PC-3 (cell line): Measurements from ENCODE around the gene DLX5. TPM values are rescaled to one million over a fixed set of nuclear protein-coding genes. Genes with fewer than 3 reads are reported as not detected.

ENCODE experiments used
- ATAC-seq: fragments of 200-7000 bp; cut with Tn5 transposase; 2 replicates; pipeline ENCODE4 v1.9.1; 2020; ENCODE audit warnings: mild to moderate bottlenecking, moderate library complexity
- BruUV-seq: library from RNA; stranded (reverse); fragments of 400-500 nt; replicated peaks from 2 replicates; lab custom pipeline; 2021; lab: Mats Ljungman, UMichigan
- CTCF ChIA-PET: fragments of 300-600 bp; sonication (Branson Sonifier 250); formaldehyde crosslinking; loops from one replicate; lab custom pipeline; 2022; ENCODE audit warnings: antibody characterized with exemption; lab: Charles Lee
- POLR2A ChIA-PET: fragments of 300-600 bp; sonication (Branson Sonifier 250); formaldehyde crosslinking; loops from one replicate; lab custom pipeline; 2022; ENCODE audit warnings: antibody characterized with exemption; ENCODE audit not compliant: unreplicated experiment; lab: Charles Lee
- DNase-seq: peaks from one replicate; pipeline ENCODE4 v3.0.0-alpha.2; 2015
- H2AFZ ChIP-seq: fragments of 300-600 bp; sonication (generic); 2 replicates; pipeline ENCODE4 v1.6.0; 2016; ENCODE audit warnings: antibody characterized with exemption, low read length
- H3F3A ChIP-seq: fragments of 300-600 bp; sonication (generic); one replicate; pipeline ENCODE4 v1.6.0; 2017; ENCODE audit warnings: antibody characterized with exemption, low read length, control low read depth, mild to moderate bottlenecking; ENCODE audit not compliant: unreplicated experiment
- H3K27ac ChIP-seq: fragments of 300-600 bp; sonication (generic); 2 replicates; pipeline ENCODE4 v1.5.1; 2016; ENCODE audit warnings: mild to moderate bottlenecking, low read length
- H3K27me3 ChIP-seq: fragments of 300-600 bp; sonication (generic); 2 replicates; pipeline ENCODE4 v1.6.1; 2016; ENCODE audit warnings: low read length, mixed read lengths
- H3K36me3 ChIP-seq: fragments of 300-600 bp; sonication (generic); 2 replicates; pipeline ENCODE4 v1.6.1; 2016; ENCODE audit warnings: low read depth, mixed run types, low read length, mixed read lengths
- H3K4me1 ChIP-seq: fragments of 300-600 bp; sonication (generic); 2 replicates; pipeline ENCODE4 v1.5.1; 2016; ENCODE audit warnings: low read length; ENCODE audit not compliant: insufficient read depth
- H3K4me2 ChIP-seq: fragments of 300-600 bp; sonication (generic); 2 replicates; pipeline ENCODE4 v1.6.0; 2016; ENCODE audit warnings: low read length
- H3K4me3 ChIP-seq: fragments of 300-600 bp; sonication (generic); 2 replicates; pipeline ENCODE4 v1.5.1; 2016; ENCODE audit warnings: mild to moderate bottlenecking, low read length, mixed read lengths
- H3K79me2 ChIP-seq: fragments of 300-600 bp; sonication (generic); 2 replicates; pipeline ENCODE4 v1.6.1; 2017; ENCODE audit warnings: low read length, mixed read lengths
- H3K9ac ChIP-seq: fragments of 300-600 bp; sonication (generic); 2 replicates; pipeline ENCODE4 v1.6.0; 2016; ENCODE audit warnings: mild to moderate bottlenecking, low read length
- H3K9me2 ChIP-seq: fragments of 300-600 bp; sonication (generic); replicated peaks from 2 replicates; pipeline ENCODE4 v1.6.1; 2016; ENCODE audit warnings: mixed run types, low read length, mixed read lengths
- H3K9me3 ChIP-seq: fragments of 300-600 bp; sonication (generic); 2 replicates; pipeline ENCODE4 v1.6.1; 2016; ENCODE audit warnings: low read length, mixed read lengths
- H4K20me1 ChIP-seq: fragments of 300-600 bp; sonication (generic); 2 replicates; pipeline ENCODE4 v1.6.1; 2016; ENCODE audit warnings: low read length, mixed read lengths
- EZH2 ChIP-seq: fragments of 300-600 bp; sonication (generic); IDR thresholded peaks from one replicate; pipeline ENCODE4 v1.6.1; 2017; ENCODE audit warnings: antibody characterized with exemption, mild to moderate bottlenecking, low read length; ENCODE audit not compliant: unreplicated experiment
- EZH2phosphoT487 ChIP-seq: fragments of 300-600 bp; sonication (generic); IDR thresholded peaks from 2 replicates; pipeline ENCODE4 v1.6.1; 2018; ENCODE audit warnings: mild to moderate bottlenecking, antibody characterized with exemption, low read length, borderline replicate concordance
- intact Hi-C: fragments of 100-400 bp; cut with micrococcal nuclease; formaldehyde crosslinking; loops from 2 replicates; pipeline ENCODE4 v1.9.0; 2023
- total RNA-seq: library from RNA; depleted of rRNA; stranded (reverse); fragments of >200 nt; gene quantifications from 2 replicates; pipeline ENCODE4 v1.2.3, GENCODE V29; 2014
- TF ChIP-seq, protein P1 (sequence below): fragments of 300-600 bp; sonication (generic); conservative IDR thresholded peaks from 2 replicates; pipeline ENCODE4 v1.5.1; 2017; ENCODE audit warnings: antibody characterized with exemption, low read depth, mild to moderate bottlenecking, low read length

DLX5 gene
- total RNA-seq, 1 experiment from 2014 or later = 0.15 TPM

DNA sequence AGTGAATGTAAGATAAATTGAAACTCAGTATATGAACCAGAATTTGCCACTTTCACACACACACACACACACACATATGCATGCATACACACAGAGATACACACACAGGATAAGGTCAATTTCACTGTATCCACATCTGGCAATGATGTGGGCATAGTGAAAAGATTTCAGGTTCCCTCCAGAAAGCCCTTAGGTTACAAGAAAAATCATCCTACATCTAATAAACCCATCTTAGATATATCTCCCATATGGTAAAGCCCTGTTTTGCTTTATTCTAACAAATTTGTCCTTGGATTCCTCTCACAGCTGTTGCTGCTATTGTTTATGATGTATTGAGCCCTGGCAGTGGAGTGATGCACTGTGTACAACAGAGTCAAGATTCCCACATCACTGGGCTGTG is 47.2 kb downstream of the DLX5 start:
- intact Hi-C loops = no loop called here
- no peaks in the 10 kb centered on the region for H3K79me2 ChIP-seq
- ChIA-PET CTCF (no interaction called here), POLR2A (no interaction called here)
- no TSS peak for BruUV-seq
- ATAC-seq (no peak), DNase-seq (no peak)
- no peak overlapping the region for H3K4me3 ChIP-seq
- peaks cover 1% of the 10 kb centered on the region; the same call in 1 of the 2 replicates for H3K4me1 ChIP-seq
- H3K27ac ChIP-seq = no peak overlapping the region
- no peaks in the 10 kb centered on the region for H3F3A ChIP-seq
- no peak overlapping the region for H2AFZ ChIP-seq
- no peaks in the 10 kb centered on the region for H3K27me3 ChIP-seq
- no peaks in the 10 kb centered on the region for H4K20me1 ChIP-seq
- H3K9me2 ChIP-seq = no peaks in the 10 kb centered on the region
- H3K4me2 ChIP-seq = no peak overlapping the region
- TF ChIP-seq, protein P1, sequence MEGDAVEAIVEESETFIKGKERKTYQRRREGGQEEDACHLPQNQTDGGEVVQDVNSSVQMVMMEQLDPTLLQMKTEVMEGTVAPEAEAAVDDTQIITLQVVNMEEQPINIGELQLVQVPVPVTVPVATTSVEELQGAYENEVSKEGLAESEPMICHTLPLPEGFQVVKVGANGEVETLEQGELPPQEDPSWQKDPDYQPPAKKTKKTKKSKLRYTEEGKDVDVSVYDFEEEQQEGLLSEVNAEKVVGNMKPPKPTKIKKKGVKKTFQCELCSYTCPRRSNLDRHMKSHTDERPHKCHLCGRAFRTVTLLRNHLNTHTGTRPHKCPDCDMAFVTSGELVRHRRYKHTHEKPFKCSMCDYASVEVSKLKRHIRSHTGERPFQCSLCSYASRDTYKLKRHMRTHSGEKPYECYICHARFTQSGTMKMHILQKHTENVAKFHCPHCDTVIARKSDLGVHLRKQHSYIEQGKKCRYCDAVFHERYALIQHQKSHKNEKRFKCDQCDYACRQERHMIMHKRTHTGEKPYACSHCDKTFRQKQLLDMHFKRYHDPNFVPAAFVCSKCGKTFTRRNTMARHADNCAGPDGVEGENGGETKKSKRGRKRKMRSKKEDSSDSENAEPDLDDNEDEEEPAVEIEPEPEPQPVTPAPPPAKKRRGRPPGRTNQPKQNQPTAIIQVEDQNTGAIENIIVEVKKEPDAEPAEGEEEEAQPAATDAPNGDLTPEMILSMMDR = no peak
- TF ChIP-seq EZH2 (no peak), EZH2phosphoT487 (no peak)
- no peaks in the 10 kb centered on the region for H3K9me3 ChIP-seq
- H3K36me3 ChIP-seq = no peaks in the 10 kb centered on the region
- no peak overlapping the region for H3K9ac ChIP-seq

DNA sequence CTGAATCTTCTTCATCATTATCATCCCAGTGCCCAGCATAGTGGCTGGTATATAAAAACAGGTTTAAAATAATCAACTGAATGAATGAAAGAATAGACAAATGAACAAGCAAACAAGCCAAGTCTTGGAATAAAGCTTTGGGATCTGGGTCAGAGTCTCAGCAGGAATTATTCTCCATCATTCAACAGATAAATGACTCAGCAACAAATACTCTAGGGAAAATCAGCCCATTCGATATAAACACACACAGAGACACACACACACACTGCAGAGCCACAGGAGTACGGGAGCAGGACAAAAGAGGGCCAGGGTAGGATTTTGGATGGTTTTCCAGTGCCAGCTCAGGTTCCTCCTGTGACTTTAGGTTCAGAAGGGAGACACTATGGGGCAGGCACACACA is 48.5 kb downstream of the DLX5 start:
- POLR2A ChIA-PET = no interaction called here
- Histone ChIP-seq H3K9me3 (no peaks in the 10 kb centered on the region), H3F3A (no peaks in the 10 kb centered on the region), H3K9me2 (no peaks in the 10 kb centered on the region), H3K4me2 (no peak overlapping the region), H3K27me3 (no peaks in the 10 kb centered on the region), H3K27ac (no peak overlapping the region), H3K4me1 (no peaks in the 10 kb centered on the region), H3K9ac (no peak overlapping the region), H4K20me1 (no peaks in the 10 kb centered on the region), H3K79me2 (no peaks in the 10 kb centered on the region), H3K36me3 (no peaks in the 10 kb centered on the region), H2AFZ (no peak overlapping the region), H3K4me3 (no peak overlapping the region)
- DNase-seq (no peak), ATAC-seq (no peak)
- intact Hi-C loops = no loop called here
- TF ChIP-seq, protein P1 = no peak
- no peak for TF ChIP-seq EZH2
- CTCF ChIA-PET = no interaction called here
- no TSS peak for BruUV-seq

DNA sequence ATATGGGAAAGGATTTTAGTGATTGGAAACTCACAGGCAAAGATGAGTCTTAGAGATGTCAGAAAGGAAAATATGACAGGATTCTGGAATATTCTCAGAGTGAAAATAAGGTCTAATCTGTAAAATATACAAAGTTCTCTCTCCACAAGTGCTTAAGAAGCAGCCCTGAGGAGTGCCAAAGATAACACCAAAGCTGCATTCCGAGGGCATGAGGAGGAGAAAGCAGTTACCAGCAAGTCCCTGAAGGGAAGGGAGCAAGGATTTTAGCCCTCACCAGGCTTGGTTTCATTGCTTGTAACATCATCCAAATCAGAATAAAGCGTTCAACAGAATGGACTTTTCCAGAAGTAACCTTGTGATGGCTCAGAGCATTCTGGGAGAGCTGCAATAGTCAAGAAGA is 50.6 kb downstream of the DLX5 start:
- no peaks in the 10 kb centered on the region for H3K9me3 ChIP-seq
- no peak overlapping the region for H2AFZ ChIP-seq
- CTCF ChIA-PET = no interaction called here
- POLR2A ChIA-PET = no interaction called here
- no peak for DNase-seq
- H3K4me3 ChIP-seq = no peak overlapping the region
- no peaks in the 10 kb centered on the region for H3K79me2 ChIP-seq
- no peaks in the 10 kb centered on the region for H3K36me3 ChIP-seq
- no peaks in the 10 kb centered on the region for H3K27me3 ChIP-seq
- intact Hi-C loops = no loop called here
- no TSS peak for BruUV-seq
- H4K20me1 ChIP-seq = no peaks in the 10 kb centered on the region
- H3K4me2 ChIP-seq = no peak overlapping the region
- H3K27ac ChIP-seq = no peak overlapping the region
- no peak for TF ChIP-seq EZH2
- no peak for TF ChIP-seq EZH2phosphoT487
- TF ChIP-seq, protein P1 = no peak
- no peak for ATAC-seq
- H3F3A ChIP-seq = no peaks in the 10 kb centered on the region
- H3K9ac ChIP-seq = no peak overlapping the region
- H3K4me1 ChIP-seq = no peaks in the 10 kb centered on the region
- no peaks in the 10 kb centered on the region for H3K9me2 ChIP-seq
